Measurements from ENCODE around the gene PTS.

PTS gene

DNA sequence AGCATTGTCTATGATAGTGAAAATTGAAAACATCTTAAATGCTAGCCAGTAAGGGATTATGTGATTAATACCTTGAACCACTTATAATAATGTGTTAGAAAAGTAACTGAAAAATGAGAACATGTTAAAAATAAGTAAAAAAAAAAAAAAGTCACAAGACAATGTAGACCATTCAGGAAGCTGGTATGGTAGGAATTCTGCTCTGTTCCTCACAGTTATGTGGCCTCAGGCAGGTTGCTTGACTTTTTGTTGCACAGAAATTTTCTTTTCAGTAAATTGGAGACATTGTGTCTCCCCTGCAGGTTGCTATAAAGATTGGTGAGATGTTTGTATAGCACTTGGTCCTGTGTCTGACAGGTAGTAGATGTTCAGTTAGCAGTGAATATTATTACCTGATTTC, 51.7 kb downstream of the PTS start:
- Mint-ChIP-seq H3K27me3 (peaks cover 0 to 8% of the 10 kb centered on the region in 2 donors), H3K9me3 (no peaks in the 10 kb centered on the region), H3K4me1 (ENCODE audit: low read depth in 2 of 2) (peaks cover 8 to 9% of the 10 kb centered on the region in 2 donors), H3K4me3 (no peak overlapping the region), H3K27ac (no peak overlapping the region), H3K36me3 (ENCODE audit: insufficient read depth) (peaks cover 7% of the 10 kb centered on the region)
- no peak for DNase-seq
- no peak for ATAC-seq (replicated peaks)

- peaks cover 8 to 9% of the 10 kb centered on the region in 2 donors for H3K4me1 Mint-ChIP-seq (ENCODE audit: low read depth in 2 of 2)
- H3K4me3 Mint-ChIP-seq = no peak overlapping the region
- H3K9me3 Mint-ChIP-seq = no peaks in the 10 kb centered on the region
- ATAC-seq (replicated peaks) (no peak), DNase-seq (no peak)
- H3K36me3 Mint-ChIP-seq (ENCODE audit: insufficient read depth) = peaks cover 7% of the 10 kb centered on the region
- peaks cover 0 to 7% of the 10 kb centered on the region in 2 donors for H3K27me3 Mint-ChIP-seq
- H3K27ac Mint-ChIP-seq = no peak overlapping the region
Measured at GRCh38 chr11:112278803-112279202, 52.6 kb downstream of the PTS start.

GRCh38 chr11:112279901-112280267, 53.7 kb downstream of the PTS start:
- ATAC-seq (replicated peaks) = peak; percentile 78
- H3K36me3 Mint-ChIP-seq (ENCODE audit: insufficient read depth) = peaks cover 7% of the 10 kb centered on the region
- peak overlapping the region; percentile 95 to 97 for H3K4me3 Mint-ChIP-seq
- no peaks in the 10 kb centered on the region for H3K27me3 Mint-ChIP-seq
- DNase-seq = peak; percentile 71 to 72 (median 71)
- H3K27ac Mint-ChIP-seq = no peak overlapping the region
- peaks cover 8 to 9% of the 10 kb centered on the region in 2 donors for H3K4me1 Mint-ChIP-seq (ENCODE audit: low read depth in 2 of 2)
- H3K9me3 Mint-ChIP-seq = no peaks in the 10 kb centered on the region

- Mint-ChIP-seq H3K4me1 (ENCODE audit: low read depth in 2 of 2) (peaks cover 8 to 9% of the 10 kb centered on the region in 2 donors), H3K27me3 (peaks cover 0 to 3% of the 10 kb centered on the region in 2 donors), H3K36me3 (ENCODE audit: insufficient read depth) (peaks cover 7% of the 10 kb centered on the region), H3K9me3 (no peaks in the 10 kb centered on the region), H3K27ac (peak overlapping the region; percentile 75 to 79), H3K4me3 (peak overlapping the region; percentile 95 to 97)
- ATAC-seq (replicated peaks) = peak; percentile 92
- DNase-seq = peak; percentile 61 to 66 (median 65)
Measured at GRCh38 chr11:112280268-112281126, 54.3 kb downstream of the PTS start.

DNA sequence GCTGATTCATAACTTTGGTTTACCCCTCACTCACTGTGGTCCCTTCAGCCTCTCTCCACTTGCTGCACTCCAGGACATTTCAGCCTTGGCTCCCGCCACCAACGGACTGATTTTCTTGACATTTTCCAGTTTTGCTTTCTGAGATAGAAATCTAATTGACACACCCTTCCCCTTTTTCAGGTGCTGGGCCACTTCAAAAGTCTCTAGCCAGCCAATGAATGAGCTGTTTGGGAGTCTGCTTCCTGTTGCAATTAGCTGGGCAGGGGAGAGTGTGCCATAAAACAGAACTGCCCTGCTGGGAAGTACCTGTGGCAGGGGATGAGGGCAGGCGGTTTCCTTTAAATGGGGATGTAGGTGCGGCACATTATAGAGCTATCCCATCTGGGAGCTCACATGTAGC, 55.5 kb downstream of the PTS start:
- Mint-ChIP-seq H3K9me3 (no peaks in the 10 kb centered on the region), H3K4me3 (peak overlapping the region in 1 of 2 donors; percentile 15), H3K4me1 (ENCODE audit: low read depth in 2 of 2) (peaks cover 8 to 9% of the 10 kb centered on the region in 2 donors), H3K36me3 (ENCODE audit: insufficient read depth) (peaks cover 7% of the 10 kb centered on the region), H3K27ac (no peak overlapping the region), H3K27me3 (peaks cover 6 to 8% of the 10 kb centered on the region in 2 donors)
- ATAC-seq (replicated peaks) = no peak
- DNase-seq = no peak

All from effector memory CD8-positive, alpha-beta T cell (primary cell).